Pulmonary artery endothelial cell (primary cell): ENCODE results near the gene TTC28. TPM values are rescaled to one million over a fixed set of nuclear protein-coding genes. Genes with fewer than 3 reads are reported as not detected.
A peak's percentile ranks its signal among the peaks of the same experiment; 100 is the strongest.
"Not testable (repeated sequence)": the region's sequence is repeated elsewhere in the genome, so short reads cannot be mapped to it uniquely, and the experiment has no call there.

Source experiments
- DNase-seq: peaks from one replicate; pipeline ENCODE4 v3.0.0-alpha.2; 2011; ENCODE audit warnings: low read depth, low spot score
- total RNA-seq: library from RNA; depleted of rRNA; stranded (reverse); fragments of >200 nt; gene quantifications from 2 replicates; pipeline ENCODE4 v1.2.3, GENCODE V29; 2014

Gene TTC28
- total RNA-seq, 1 donor from 2014 or later: 15.6 TPM

GRCh38 chr22:28491289-28491688, 188.4 kb downstream of the TTC28 start:
- not testable (repeated sequence) for DNase-seq

- no peak for DNase-seq
Measured at GRCh38 chr22:28488825-28489224, 190.8 kb downstream of the TTC28 start.

- DNase-seq: no peak
Measured at GRCh38 chr22:28484662-28485061, 195.0 kb downstream of the TTC28 start.

- DNase-seq: no peak
Measured at GRCh38 chr22:28481725-28482124, 197.9 kb downstream of the TTC28 start.

- no peak for DNase-seq
Measured at GRCh38 chr22:28480000-28480715, 199.5 kb downstream of the TTC28 start.

GRCh38 chr22:28478564-28478963, 201.1 kb downstream of the TTC28 start:
- DNase-seq: no peak

- no peak for DNase-seq
Measured at GRCh38 chr22:28477556-28477955, 202.1 kb downstream of the TTC28 start.

GRCh38 chr22:28474330-28474729, 205.3 kb downstream of the TTC28 start:
- no peak for DNase-seq

GRCh38 chr22:28473258-28473657, 206.4 kb downstream of the TTC28 start:
- no peak for DNase-seq

- not testable (repeated sequence) for DNase-seq
Measured at GRCh38 chr22:28467055-28467454, 212.6 kb downstream of the TTC28 start.

GRCh38 chr22:28466399-28466798, 213.2 kb downstream of the TTC28 start:
- no peak for DNase-seq

- no peak for DNase-seq
Measured at GRCh38 chr22:28465841-28466240, 213.8 kb downstream of the TTC28 start.

GRCh38 chr22:28464127-28464526, 215.5 kb downstream of the TTC28 start:
- DNase-seq: no peak

GRCh38 chr22:28463408-28463807, 216.2 kb downstream of the TTC28 start:
- DNase-seq: not testable (repeated sequence)

GRCh38 chr22:28462901-28463300, 216.7 kb downstream of the TTC28 start:
- no peak for DNase-seq

GRCh38 chr22:28462041-28462440, 217.6 kb downstream of the TTC28 start:
- no peak for DNase-seq

- no peak for DNase-seq
Measured at GRCh38 chr22:28454431-28455064, 225.1 kb downstream of the TTC28 start.

GRCh38 chr22:28450109-28450508, 229.5 kb downstream of the TTC28 start:
- no peak for DNase-seq

GRCh38 chr22:28449041-28449440, 230.6 kb downstream of the TTC28 start:
- DNase-seq: no peak

- DNase-seq: no peak
Measured at GRCh38 chr22:28448625-28449024, 231.0 kb downstream of the TTC28 start.

- DNase-seq: no peak
Measured at GRCh38 chr22:28444659-28445058, 235.0 kb downstream of the TTC28 start.

- peak; percentile 44 for DNase-seq
Measured at GRCh38 chr22:28443526-28443876, 236.1 kb downstream of the TTC28 start.
